Measurements from ENCODE around the gene GRID1. TPM values are rescaled to one million over a fixed set of nuclear protein-coding genes. Genes with fewer than 3 reads are reported as not detected.

The GRID1 gene
- total and polyA plus RNA-seq, 9 of the 15 experiments (the other 6 are each of a cell fraction or from before 2014, with no cell fraction given) = 0.01 to 7.2 (median 1.2) TPM

DNA sequence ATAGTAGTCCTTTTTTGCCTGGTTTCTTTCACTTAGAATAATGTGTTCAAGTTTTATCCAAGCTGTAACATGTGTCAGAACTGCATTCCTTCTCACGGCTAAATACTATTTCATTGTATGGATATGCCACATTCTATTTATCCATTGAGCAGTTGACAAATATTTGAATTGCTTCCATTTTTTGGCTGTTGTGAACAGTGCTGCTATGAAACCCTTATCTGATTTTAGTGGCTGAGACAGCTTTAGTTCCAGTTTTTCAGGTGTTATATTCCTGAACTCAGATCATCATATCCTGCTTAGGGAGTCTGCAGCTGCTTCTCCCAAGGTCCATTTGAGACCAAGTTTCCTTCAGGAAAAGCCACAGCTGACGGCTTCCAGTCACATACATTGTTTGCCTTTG is 339.2 kb downstream of the GRID1 start:
- H3K27me3 ChIP-seq (ENCODE audit: control insufficient read depth in 2 of 2, insufficient read depth in 2 of 2, low read length in 2 of 2) = peaks cover 0 to 7% of the 10 kb centered on the region in 2 experiments; a peak in 2 of 5 replicates
- H3K4me3 ChIP-seq = no peak overlapping the region
- H3K9me3 ChIP-seq (replicated peaks; ENCODE audit: control insufficient read depth, insufficient read depth, low read depth, low read length) = no peaks in the 10 kb centered on the region
- no peaks in the 10 kb centered on the region for H4K20me1 ChIP-seq (replicated peaks; ENCODE audit: control insufficient read depth, insufficient read depth, low read length)
- no peak for DNase-seq (ENCODE audit: extremely low read depth in 1 of 4, low spot score in 3 of 4)
- no TSS peak for BruUV-seq (replicated peaks)
- H3K4me1 ChIP-seq (replicated peaks in 1 of 2; ENCODE audit: control insufficient read depth in 2 of 2, insufficient read depth in 2 of 2, low read length in 2 of 2) = peaks cover 7 to 16% of the 10 kb centered on the region in 2 experiments; a peak in 3 of 5 replicates
- CTCF ChIA-PET (ENCODE audit: low intra/inter-chr PET ratio) = no interaction called here
- H2AFZ ChIP-seq (ENCODE audit: low read depth, low read length) = no peak overlapping the region
- no peaks in the 10 kb centered on the region for H3K36me3 ChIP-seq (ENCODE audit: control insufficient read depth, insufficient read depth, low read length)
- POLR2A ChIA-PET = interaction anchor here (1.4 kb wide), 1 partner anchor 14 kb away, joined by 3 read pairs; no protein-coding TSS in a partner anchor
- FAIRE-seq = no peak
- H3K9ac ChIP-seq (ENCODE audit: insufficient read depth in 1 of 2, low read depth in 2 of 2, low read length in 2 of 2) = no peak overlapping the region
- H3K9me1 ChIP-seq (ENCODE audit: control insufficient read depth, insufficient read depth, low read length) = no peaks in the 10 kb centered on the region
- intact Hi-C loops (cut with micrococcal nuclease) (no loop called here), in situ Hi-C loops (cut with MboI) (no loop called here)
- no peaks in the 10 kb centered on the region for H3K79me2 ChIP-seq (ENCODE audit: control insufficient read depth, insufficient read depth, low read length)
- no peak for ATAC-seq
- H3K27ac ChIP-seq (ENCODE audit: extremely low read depth, low read depth, low read length) = no peak overlapping the region
- WGBS (ENCODE audit: insufficient coverage, low coverage, missing lambda C conversion rate) = 13% methylated on average over 2 of the region's 2 CpGs
- no peak overlapping the region for H3K4me2 ChIP-seq (ENCODE audit: insufficient read depth, low read length)
- TF ChIP-seq ZKSCAN1 (IDR thresholded peaks at IDR 0.05; ENCODE audit: low read depth, low read length) (no peak), C11orf30 (IDR thresholded peaks at IDR 0.05; ENCODE audit: low read depth) (no peak), SRF (CRISPR knock-in tag; IDR thresholded peaks at IDR 0.05) (no peak), TFAM (CRISPR knock-in tag; conservative IDR thresholded peaks at IDR 0.05) (no peak), ETV1 (tag; conservative IDR thresholded peaks at IDR 0.05; ENCODE audit: low read depth) (no peak), ZNF436 (CRISPR knock-in tag; IDR thresholded peaks at IDR 0.05) (no peak), PPARD (CRISPR knock-in tag; IDR thresholded peaks at IDR 0.05) (no peak), LCOR (CRISPR knock-in tag; IDR thresholded peaks at IDR 0.05) (no peak)
- TF ChIP-seq, protein P1, sequence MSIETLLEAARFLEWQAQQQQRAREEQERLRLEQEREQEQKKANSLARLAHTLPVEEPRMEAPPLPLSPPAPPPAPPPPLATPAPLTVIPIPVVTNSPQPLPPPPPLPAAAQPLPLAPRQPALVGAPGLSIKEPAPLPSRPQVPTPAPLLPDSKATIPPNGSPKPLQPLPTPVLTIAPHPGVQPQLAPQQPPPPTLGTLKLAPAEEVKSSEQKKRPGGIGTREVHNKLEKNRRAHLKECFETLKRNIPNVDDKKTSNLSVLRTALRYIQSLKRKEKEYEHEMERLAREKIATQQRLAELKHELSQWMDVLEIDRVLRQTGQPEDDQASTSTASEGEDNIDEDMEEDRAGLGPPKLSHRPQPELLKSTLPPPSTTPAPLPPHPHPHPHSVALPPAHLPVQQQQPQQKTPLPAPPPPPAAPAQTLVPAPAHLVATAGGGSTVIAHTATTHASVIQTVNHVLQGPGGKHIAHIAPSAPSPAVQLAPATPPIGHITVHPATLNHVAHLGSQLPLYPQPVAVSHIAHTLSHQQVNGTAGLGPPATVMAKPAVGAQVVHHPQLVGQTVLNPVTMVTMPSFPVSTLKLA (conservative IDR thresholded peaks at IDR 0.05) = no peak
- TF ChIP-seq, protein P2, sequence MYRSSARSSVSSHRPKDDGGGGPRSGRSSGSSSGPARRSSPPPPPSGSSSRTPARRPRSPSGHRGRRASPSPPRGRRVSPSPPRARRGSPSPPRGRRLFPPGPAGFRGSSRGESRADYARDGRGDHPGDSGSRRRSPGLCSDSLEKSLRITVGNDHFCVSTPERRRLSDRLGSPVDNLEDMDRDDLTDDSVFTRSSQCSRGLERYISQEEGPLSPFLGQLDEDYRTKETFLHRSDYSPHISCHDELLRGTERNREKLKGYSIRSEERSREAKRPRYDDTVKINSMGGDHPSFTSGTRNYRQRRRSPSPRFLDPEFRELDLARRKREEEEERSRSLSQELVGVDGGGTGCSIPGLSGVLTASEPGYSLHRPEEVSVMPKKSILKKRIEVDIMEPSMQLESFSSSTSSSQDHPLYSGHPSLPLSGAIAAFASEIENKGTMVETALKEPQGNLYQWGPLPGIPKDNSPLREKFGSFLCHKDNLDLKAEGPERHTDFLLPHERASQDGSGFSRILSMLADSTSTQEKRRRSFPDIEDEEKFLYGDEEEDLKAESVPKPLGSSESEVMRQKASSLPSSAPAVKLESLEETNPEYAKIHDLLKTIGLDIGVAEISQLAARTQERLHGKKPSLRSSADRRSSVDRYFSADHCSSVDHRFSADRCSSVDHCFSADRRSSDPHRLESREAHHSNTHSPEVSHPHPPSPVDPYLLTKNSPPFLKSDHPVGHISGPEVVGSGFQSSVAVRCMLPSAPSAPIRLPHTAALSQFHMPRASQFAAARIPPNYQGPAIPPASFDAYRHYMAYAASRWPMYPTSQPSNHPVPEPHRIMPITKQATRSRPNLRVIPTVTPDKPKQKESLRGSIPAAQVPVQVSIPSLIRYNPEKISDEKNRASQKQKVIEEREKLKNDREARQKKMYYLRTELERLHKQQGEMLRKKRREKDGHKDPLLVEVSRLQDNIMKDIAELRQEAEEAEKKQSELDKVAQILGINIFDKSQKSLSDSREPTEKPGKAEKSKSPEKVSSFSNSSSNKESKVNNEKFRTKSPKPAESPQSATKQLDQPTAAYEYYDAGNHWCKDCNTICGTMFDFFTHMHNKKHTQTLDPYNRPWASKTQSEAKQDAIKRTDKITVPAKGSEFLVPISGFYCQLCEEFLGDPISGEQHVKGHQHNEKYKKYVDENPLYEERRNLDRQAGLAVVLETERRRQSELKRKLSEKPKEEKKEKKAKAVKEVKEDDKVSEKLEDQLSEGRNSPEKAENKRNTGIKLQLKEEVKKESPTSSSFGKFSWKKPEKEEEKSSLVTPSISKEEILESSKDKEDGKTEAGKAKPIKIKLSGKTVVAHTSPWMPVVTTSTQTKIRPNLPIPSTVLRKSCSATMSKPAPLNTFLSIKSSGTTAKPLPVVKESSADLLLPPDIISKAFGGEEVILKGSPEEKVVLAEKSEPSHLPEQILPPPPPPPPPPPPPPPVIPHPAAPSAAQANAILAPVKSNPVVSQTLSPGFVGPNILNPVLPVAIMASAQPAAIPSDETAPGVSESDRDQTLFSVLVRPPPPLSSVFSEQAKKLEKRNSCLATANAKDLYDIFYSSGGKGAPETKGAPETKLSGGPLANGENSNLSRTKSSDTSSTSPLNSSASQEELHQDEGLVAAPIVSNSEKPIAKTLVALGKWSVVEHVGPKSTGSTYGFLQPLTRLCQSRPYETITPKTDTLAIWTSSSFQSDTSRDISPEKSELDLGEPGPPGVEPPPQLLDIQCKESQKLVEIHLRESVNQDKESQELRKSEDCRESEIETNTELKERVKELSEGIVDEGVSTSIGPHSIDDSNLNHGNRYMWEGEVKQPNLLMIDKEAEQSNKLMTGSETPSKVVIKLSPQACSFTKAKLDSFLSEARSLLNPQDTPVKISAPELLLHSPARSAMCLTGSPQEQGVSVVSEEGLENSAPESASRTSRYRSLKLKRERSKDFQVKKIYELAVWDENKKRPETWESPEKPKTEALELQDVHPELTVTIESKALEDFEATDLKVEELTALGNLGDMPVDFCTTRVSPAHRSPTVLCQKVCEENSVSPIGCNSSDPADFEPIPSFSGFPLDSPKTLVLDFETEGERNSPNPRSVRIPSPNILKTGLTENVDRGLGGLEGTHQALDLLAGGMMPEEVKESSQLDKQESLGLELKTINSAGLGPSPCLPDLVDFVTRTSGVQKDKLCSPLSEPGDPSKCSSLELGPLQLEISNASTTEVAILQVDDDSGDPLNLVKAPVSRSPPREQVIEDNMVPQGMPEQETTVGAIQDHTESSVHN (IDR thresholded peaks at IDR 0.05; ENCODE audit: borderline replicate concordance in 1 of 2, low read depth in 1 of 2) = no peak
